ENCODE measurements around the gene MAST3.

GRCh38 chr19:18161636-18162002 lies 64.0 kb downstream of the MAST3 start:
- TF ChIP-seq CTCF (IDR thresholded peaks at IDR 0.05; ENCODE audit: extremely low read depth in 1 of 2, insufficient read depth in 1 of 2, low read depth in 1 of 2, low read length in 2 of 2) (no peak), EZH2 (IDR thresholded peaks at IDR 0.05; ENCODE audit: borderline replicate concordance, low read depth, low read length, severe bottlenecking) (no peak), POLR2A (IDR thresholded peaks at IDR 0.05; ENCODE audit: low read depth, low read length) (no peak), POLR2AphosphoS5 (IDR thresholded peaks at IDR 0.05; ENCODE audit: insufficient read depth, low read depth, low read length) (no peak)
- TF ChIP-seq, protein P1, sequence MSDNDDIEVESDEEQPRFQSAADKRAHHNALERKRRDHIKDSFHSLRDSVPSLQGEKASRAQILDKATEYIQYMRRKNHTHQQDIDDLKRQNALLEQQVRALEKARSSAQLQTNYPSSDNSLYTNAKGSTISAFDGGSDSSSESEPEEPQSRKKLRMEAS (IDR thresholded peaks at IDR 0.05; ENCODE audit: insufficient read depth, insufficient read length): no peak

Data from endothelial cell of umbilical vein (primary cell).